ENCODE results near the gene APBA2.

The APBA2 gene

GRCh38 chr15:29065571-29065970, 179.8 kb downstream of the APBA2 start:
- no peak overlapping the region for H3K4me3 ChIP-seq (replicated peaks; ENCODE audit: low read depth, low read length)
- DNase-seq (ENCODE audit: low read depth) = no peak
- TF ChIP-seq CTCF (IDR thresholded peaks at IDR 0.05; ENCODE audit: low read length, missing control alignments) = no peak

GRCh38 chr15:29066310-29066709, 180.5 kb downstream of the APBA2 start:
- H3K4me3 ChIP-seq (replicated peaks; ENCODE audit: low read depth, low read length) = no peak overlapping the region
- DNase-seq (ENCODE audit: low read depth) = no peak
- TF ChIP-seq CTCF (IDR thresholded peaks at IDR 0.05; ENCODE audit: low read length, missing control alignments) = no peak

GRCh38 chr15:29066838-29067237, 181.1 kb downstream of the APBA2 start:
- no peak for DNase-seq (ENCODE audit: low read depth)
- no peak for TF ChIP-seq CTCF (IDR thresholded peaks at IDR 0.05; ENCODE audit: low read length, missing control alignments)

DNA sequence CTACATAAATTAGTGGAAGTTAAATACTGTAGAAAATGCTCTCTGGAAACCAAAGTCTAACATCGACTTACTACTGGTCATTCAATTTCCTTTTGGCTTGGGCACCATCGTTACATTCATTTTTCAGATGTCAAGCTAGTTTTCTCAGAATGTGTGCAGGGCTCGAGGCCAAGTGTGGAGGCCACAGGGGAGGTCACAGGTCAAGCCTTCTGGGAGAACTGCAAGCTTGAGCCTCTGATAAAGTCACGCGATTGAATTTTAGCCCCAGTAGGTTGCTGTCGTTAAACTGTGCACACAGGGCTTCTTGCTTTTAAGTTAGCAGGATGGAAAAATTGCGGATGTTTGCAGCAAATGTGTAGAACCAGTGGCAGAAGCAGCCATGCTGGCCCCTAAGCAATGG, 182.2 kb downstream of the APBA2 start:
- H3K4me3 ChIP-seq (replicated peaks; ENCODE audit: low read depth, low read length) = no peak overlapping the region
- DNase-seq (ENCODE audit: low read depth) = peak; percentile 20
- TF ChIP-seq CTCF (IDR thresholded peaks at IDR 0.05; ENCODE audit: low read length, missing control alignments) = no peak

More at GRCh38 chr15:29066838-29067237, 181.1 kb downstream of the APBA2 start:
- H3K4me3 ChIP-seq (replicated peaks; ENCODE audit: low read depth, low read length) = no peak overlapping the region

DNA sequence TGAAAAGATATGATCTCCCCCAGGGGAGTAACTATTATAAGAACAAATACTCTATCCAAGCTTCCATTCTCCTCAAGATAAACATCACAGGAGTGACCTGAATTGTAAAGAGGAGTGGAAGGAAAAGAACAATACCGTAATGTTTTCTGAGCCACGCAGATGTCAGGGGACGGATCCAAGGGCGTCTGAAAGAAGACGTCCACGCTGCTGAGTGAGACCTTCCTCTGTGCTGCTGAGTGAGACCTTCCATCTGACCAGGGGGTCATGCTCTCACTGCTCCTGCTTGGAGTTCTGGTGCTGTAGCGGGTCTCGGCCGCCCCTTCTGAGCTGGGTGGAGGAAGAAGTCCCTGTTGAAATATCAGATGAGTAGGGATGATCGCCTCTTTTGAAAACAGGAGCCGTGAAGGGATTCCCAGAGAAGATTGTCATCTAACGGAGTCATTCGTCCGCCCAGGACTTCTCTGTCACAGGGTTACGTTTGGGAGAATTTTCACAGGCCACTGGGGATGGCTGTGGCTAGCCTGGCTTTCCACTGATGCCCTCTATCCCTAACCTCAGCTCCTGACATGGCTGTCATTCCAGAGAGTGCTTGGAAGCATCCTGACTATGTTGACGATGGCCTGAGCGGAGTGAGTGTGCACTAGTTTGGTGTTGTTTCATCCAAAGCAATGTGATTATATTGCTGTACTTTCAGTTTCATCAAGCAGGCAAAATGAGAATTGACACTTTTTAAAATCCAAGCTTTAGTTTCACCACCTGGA, 184.9 kb downstream of the APBA2 start:
- no peak overlapping the region for H3K4me3 ChIP-seq (replicated peaks; ENCODE audit: low read depth, low read length)
- TF ChIP-seq CTCF (IDR thresholded peaks at IDR 0.05; ENCODE audit: low read length, missing control alignments) = no peak
- DNase-seq (ENCODE audit: low read depth) = no peak

GRCh38 chr15:29071232-29071881, 185.6 kb downstream of the APBA2 start:
- H3K4me3 ChIP-seq (replicated peaks; ENCODE audit: low read depth, low read length) = no peak overlapping the region
- no peak for TF ChIP-seq CTCF (IDR thresholded peaks at IDR 0.05; ENCODE audit: low read length, missing control alignments)
- no peak for DNase-seq (ENCODE audit: low read depth)
